ENCODE results near the gene NUDT6. TPM values are rescaled to one million over a fixed set of nuclear protein-coding genes. Genes with fewer than 3 reads are reported as not detected.
"Not testable (repeated sequence)": the region's sequence is repeated elsewhere in the genome, so short reads cannot be mapped to it uniquely, and the experiment has no call there.

The NUDT6 gene
- total RNA-seq, 2 donors from 2014 or later, result 2.7 to 5.4 TPM

DNA sequence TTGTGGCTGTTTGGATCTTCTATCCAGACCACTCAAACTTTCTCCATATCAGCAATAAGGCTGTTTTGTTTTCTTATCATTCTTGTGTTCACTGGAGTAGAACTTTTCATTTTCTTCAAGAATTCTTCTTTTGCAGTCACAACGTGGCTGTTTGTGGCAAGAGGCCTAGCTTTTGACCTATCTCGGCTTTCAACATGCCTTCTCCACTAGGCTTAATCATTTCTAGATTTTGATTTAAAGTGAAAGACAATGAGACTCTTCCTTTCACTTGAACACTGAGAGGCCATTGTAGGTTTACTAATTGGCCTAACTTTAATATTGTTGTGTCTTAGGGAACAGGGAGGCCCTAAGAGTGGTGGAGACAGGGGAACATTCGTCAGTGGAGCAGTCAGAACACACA, 76.6 kb downstream of the NUDT6 start:
- no peak for DNase-seq (ENCODE audit: low spot score)
- intact Hi-C loops (cut with DNase I), result no loop called here

DNA sequence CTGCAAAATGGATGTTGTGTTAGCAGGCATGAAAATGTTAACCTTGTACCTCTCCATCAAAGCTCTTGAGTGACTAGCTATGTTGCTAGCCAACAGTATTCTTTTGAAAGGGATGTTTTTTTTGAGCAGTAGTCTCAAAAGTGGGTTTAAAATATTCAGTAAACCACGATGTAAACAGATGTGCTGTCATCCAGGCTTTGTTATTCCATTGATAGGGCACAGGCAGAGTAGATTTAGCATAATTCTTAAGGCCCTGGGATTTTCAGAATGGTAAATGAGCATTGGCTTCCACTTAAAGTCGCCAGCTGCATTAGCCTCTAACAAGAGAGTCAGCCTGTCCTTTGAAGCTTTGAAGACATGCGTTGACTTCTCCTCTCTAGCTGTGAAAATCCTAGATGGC, 77.3 kb downstream of the NUDT6 start:
- intact Hi-C loops (cut with DNase I), result no loop called here
- DNase-seq (ENCODE audit: low spot score), result no peak

DNA sequence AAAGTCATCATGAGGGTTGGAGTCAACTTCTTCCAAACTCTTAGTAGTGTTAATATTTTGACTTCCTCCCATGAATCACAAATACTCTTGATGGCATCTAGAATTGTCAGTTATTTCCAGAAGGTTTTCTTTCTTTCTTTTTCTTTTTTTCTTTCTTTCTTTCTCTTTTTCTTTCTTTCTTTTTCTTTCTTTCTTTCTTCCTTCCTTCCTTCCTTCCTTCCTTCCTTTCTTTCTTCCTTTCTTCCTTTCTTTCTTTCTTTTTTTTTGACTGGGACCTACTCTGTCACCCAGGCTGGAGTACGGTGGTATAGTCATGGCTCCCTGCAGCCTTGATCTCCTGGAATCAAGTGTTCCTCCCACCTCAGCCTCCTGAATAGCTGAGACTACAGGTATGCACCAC, 78.0 kb downstream of the NUDT6 start:
- intact Hi-C loops (cut with DNase I); DNase-seq (ENCODE audit: low spot score): not testable (repeated sequence)

DNA sequence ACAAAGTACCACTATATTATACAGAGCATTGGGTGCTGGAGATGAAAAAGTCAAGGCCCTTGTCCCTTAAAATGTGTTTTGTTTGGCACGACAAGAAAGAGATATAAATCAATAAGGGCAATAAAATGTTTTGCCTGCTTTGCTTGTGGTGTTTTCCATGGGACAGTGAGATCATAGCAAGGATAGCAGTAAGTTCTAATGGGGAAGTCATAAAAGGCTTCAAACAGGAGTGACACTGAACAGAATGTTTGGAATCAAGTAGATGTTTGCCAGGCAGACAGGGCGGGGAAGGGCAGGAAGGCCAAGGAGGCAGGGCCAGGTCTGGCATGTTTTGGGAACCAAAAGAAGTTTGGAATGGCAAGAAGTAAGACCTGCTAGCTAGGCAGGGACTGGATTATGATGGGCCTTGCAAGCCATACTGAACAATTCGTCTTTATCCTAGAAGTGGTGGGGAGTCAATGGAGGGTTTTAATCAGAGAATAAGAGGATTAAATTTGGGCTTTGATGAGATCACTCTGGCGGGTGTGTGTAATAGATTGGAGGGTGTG, 79.3 kb downstream of the NUDT6 start:
- DNase-seq (ENCODE audit: low spot score), result no peak
- intact Hi-C loops (cut with DNase I), result no loop called here

Other genes with a start within 250 kb of the NUDT6 start
- 1 to 10 TPM; 3.1 to 3.8 TPM for gene BBS12, start 189.9 kb downstream of the NUDT6 start, total RNA-seq
- 10 to 100 TPM; 27.5 to 34.6 TPM for gene FGF2, start 95.8 kb downstream of the NUDT6 start, total RNA-seq